Measurements from ENCODE around the gene ZNF281. TPM values are rescaled to one million over a fixed set of nuclear protein-coding genes. Genes with fewer than 3 reads are reported as not detected.

The ZNF281 gene
- total RNA-seq, 1 donor = 45.6 TPM

GRCh38 chr1:200365897-200366426 lies 43.9 kb downstream of the ZNF281 start:
- H3K27me3 ChIP-seq (ENCODE audit: insufficient read depth, low read length) = no peaks in the 10 kb centered on the region
- H3K79me2 ChIP-seq (ENCODE audit: insufficient read depth, low read length) = no peaks in the 10 kb centered on the region
- no peak for DNase-seq (ENCODE audit: insufficient read length, low spot score, missing footprints)
- peak overlapping the region; percentile 37 for H3K27ac ChIP-seq (ENCODE audit: low read depth, low read length)
- no peak overlapping the region for H3K4me2 ChIP-seq (ENCODE audit: insufficient read depth, low read length)
- H3K4me1 ChIP-seq (ENCODE audit: insufficient read depth, low read length) = peaks cover 40% of the 10 kb centered on the region
- H4K20me1 ChIP-seq (ENCODE audit: insufficient read depth, low read length) = no peaks in the 10 kb centered on the region
- no peaks in the 10 kb centered on the region for H3K9me3 ChIP-seq (ENCODE audit: low read depth, low read length)
- H2AFZ ChIP-seq (ENCODE audit: low read length) = no peak overlapping the region
- H3K36me3 ChIP-seq (ENCODE audit: insufficient read depth, low read length) = peaks cover 4% of the 10 kb centered on the region
- TF ChIP-seq CTCF (IDR thresholded peaks at IDR 0.05; ENCODE audit: extremely low read depth, low read depth, low read length) = no peak
- no peak overlapping the region for H3K4me3 ChIP-seq (ENCODE audit: insufficient read depth, low read length)

- Histone ChIP-seq H3K4me1 (ENCODE audit: insufficient read depth, low read length) (peaks cover 46% of the 10 kb centered on the region), H2AFZ (ENCODE audit: low read length) (no peak overlapping the region), H3K36me3 (ENCODE audit: insufficient read depth, low read length) (peaks cover 1% of the 10 kb centered on the region), H3K9me3 (ENCODE audit: low read depth, low read length) (no peaks in the 10 kb centered on the region), H3K27me3 (ENCODE audit: insufficient read depth, low read length) (no peaks in the 10 kb centered on the region), H3K4me3 (ENCODE audit: insufficient read depth, low read length) (no peak overlapping the region), H3K79me2 (ENCODE audit: insufficient read depth, low read length) (no peaks in the 10 kb centered on the region), H4K20me1 (ENCODE audit: insufficient read depth, low read length) (no peaks in the 10 kb centered on the region), H3K27ac (ENCODE audit: low read depth, low read length) (peak overlapping the region; percentile 46), H3K4me2 (ENCODE audit: insufficient read depth, low read length) (no peak overlapping the region)
- no peak for TF ChIP-seq CTCF (IDR thresholded peaks at IDR 0.05; ENCODE audit: extremely low read depth, low read depth, low read length)
- peak; percentile 49 for DNase-seq (ENCODE audit: insufficient read length, low spot score, missing footprints)
Measured at GRCh38 chr1:200364831-200365230, 45.0 kb downstream of the ZNF281 start.

GRCh38 chr1:200364091-200364759 lies 45.6 kb downstream of the ZNF281 start:
- Histone ChIP-seq H2AFZ (ENCODE audit: low read length) (no peak overlapping the region), H3K36me3 (ENCODE audit: insufficient read depth, low read length) (no peaks in the 10 kb centered on the region), H3K79me2 (ENCODE audit: insufficient read depth, low read length) (no peaks in the 10 kb centered on the region), H3K4me3 (ENCODE audit: insufficient read depth, low read length) (no peak overlapping the region), H4K20me1 (ENCODE audit: insufficient read depth, low read length) (no peaks in the 10 kb centered on the region), H3K27ac (ENCODE audit: low read depth, low read length) (peak overlapping the region; percentile 46), H3K4me1 (ENCODE audit: insufficient read depth, low read length) (peaks cover 50% of the 10 kb centered on the region), H3K27me3 (ENCODE audit: insufficient read depth, low read length) (no peaks in the 10 kb centered on the region), H3K9me3 (ENCODE audit: low read depth, low read length) (no peaks in the 10 kb centered on the region), H3K4me2 (ENCODE audit: insufficient read depth, low read length) (no peak overlapping the region)
- TF ChIP-seq CTCF (IDR thresholded peaks at IDR 0.05; ENCODE audit: extremely low read depth, low read depth, low read length) = no peak
- DNase-seq (ENCODE audit: insufficient read length, low spot score, missing footprints) = no peak

- no peak for DNase-seq (ENCODE audit: insufficient read length, low spot score, missing footprints)
- Histone ChIP-seq H2AFZ (ENCODE audit: low read length) (no peak overlapping the region), H3K79me2 (ENCODE audit: insufficient read depth, low read length) (no peaks in the 10 kb centered on the region), H3K4me3 (ENCODE audit: insufficient read depth, low read length) (no peak overlapping the region), H3K36me3 (ENCODE audit: insufficient read depth, low read length) (no peaks in the 10 kb centered on the region), H3K9me3 (ENCODE audit: low read depth, low read length) (no peaks in the 10 kb centered on the region), H3K27ac (ENCODE audit: low read depth, low read length) (no peak overlapping the region), H3K4me1 (ENCODE audit: insufficient read depth, low read length) (peaks cover 45% of the 10 kb centered on the region), H3K4me2 (ENCODE audit: insufficient read depth, low read length) (no peak overlapping the region), H4K20me1 (ENCODE audit: insufficient read depth, low read length) (no peaks in the 10 kb centered on the region), H3K27me3 (ENCODE audit: insufficient read depth, low read length) (no peaks in the 10 kb centered on the region)
- no peak for TF ChIP-seq CTCF (IDR thresholded peaks at IDR 0.05; ENCODE audit: extremely low read depth, low read depth, low read length)
Measured at GRCh38 chr1:200363264-200363933, 46.4 kb downstream of the ZNF281 start.
